Panc1 (cell line): ENCODE data around the gene SETD3.

ENCODE experiments used
- POLR2AphosphoS5 ChIP-seq: IDR thresholded peaks from 2 replicates; pipeline ENCODE4 v1.6.1; 2012; ENCODE audit warnings: mild to moderate bottlenecking, low read depth, low read length, moderate library complexity
- TF ChIP-seq, protein P1 (sequence below): fragments of 450-650 bp; IDR thresholded peaks from 2 replicates; pipeline ENCODE4 v1.5.1; 2017; ENCODE audit warnings: mild to moderate bottlenecking

DNA sequence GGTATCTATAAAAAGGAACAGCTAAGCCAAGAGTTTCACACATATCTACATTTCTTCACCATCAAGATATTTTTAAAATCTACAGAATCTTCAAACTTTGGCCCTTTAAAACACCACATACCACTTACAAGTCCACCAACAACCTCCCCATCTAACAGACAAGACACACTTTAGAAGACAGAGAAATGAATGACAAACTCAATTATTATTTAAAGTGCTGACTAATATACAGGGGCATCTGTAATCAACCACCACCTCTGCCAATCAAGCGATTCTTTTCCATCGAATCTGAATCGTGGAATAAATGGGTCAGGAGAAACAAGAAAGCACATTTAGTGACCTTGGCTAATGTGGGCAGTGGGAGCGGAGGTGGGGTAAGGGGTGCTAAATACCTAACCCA lies 7.7 kb downstream of the SETD3 start:
- no peak for TF ChIP-seq POLR2AphosphoS5
- TF ChIP-seq, protein P1, sequence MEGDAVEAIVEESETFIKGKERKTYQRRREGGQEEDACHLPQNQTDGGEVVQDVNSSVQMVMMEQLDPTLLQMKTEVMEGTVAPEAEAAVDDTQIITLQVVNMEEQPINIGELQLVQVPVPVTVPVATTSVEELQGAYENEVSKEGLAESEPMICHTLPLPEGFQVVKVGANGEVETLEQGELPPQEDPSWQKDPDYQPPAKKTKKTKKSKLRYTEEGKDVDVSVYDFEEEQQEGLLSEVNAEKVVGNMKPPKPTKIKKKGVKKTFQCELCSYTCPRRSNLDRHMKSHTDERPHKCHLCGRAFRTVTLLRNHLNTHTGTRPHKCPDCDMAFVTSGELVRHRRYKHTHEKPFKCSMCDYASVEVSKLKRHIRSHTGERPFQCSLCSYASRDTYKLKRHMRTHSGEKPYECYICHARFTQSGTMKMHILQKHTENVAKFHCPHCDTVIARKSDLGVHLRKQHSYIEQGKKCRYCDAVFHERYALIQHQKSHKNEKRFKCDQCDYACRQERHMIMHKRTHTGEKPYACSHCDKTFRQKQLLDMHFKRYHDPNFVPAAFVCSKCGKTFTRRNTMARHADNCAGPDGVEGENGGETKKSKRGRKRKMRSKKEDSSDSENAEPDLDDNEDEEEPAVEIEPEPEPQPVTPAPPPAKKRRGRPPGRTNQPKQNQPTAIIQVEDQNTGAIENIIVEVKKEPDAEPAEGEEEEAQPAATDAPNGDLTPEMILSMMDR: no peak
